Adrenal gland (tissue), 12 donors: ENCODE data around the gene CPA5. TPM values are rescaled to one million over a fixed set of nuclear protein-coding genes. Genes with fewer than 3 reads are reported as not detected.
"Not testable (repeated sequence)": the region's sequence is repeated elsewhere in the genome, so short reads cannot be mapped to it uniquely, and the experiment has no call there.

ENCODE experiments used
- DNase-seq, 7 donors: peaks; one replicate each; pipeline ENCODE4 v3.0.0-alpha.2; 2019 to 2020
- H3K27ac ChIP-seq, 5 donors: fragments of 200-600 bp; sonication (generic) in 4 of 5; 1 replicate in 3 of 5; 2 replicates in 2 of 5; pipeline versions ENCODE4 v1.5.1 to v1.8.0; 2016 to 2020; ENCODE audit warnings: mild to moderate bottlenecking in 1 of 5
- H3K27me3 ChIP-seq: fragments of 200-600 bp; 2 replicates; pipeline ENCODE4 v1.8.0; 2021
- H3K36me3 ChIP-seq, 2 donors: fragments of 200-600 bp; replicated peaks in 1 of 2; 1 replicate in 1 of 2; 2 replicates in 1 of 2; pipeline versions ENCODE4 v1.5.1 to v1.8.0; 2018 to 2022
- H3K4me1 ChIP-seq, 2 donors: fragments of 200-600 bp; replicated peaks in 1 of 2; 1 replicate in 1 of 2; 2 replicates in 1 of 2; pipeline versions ENCODE4 v1.5.1 to v1.8.0; 2018 to 2021
- H3K4me3 ChIP-seq, 4 donors: fragments of 200-600 bp; sonication (generic) in 3 of 4; one replicate each; pipeline ENCODE4 v1.5.1; 2016 to 2018
- H3K9me3 ChIP-seq, 3 donors: fragments of 200-600 bp; sonication (generic) in 1 of 3; replicated peaks in 1 of 3; 1 replicate in 2 of 3; 2 replicates in 1 of 3; pipeline versions ENCODE4 v1.5.1 to v1.8.0; 2016 to 2021
- CTCF ChIP-seq, 6 experiments: fragments of 450-650 bp in 4 of 6; fragments of 200-600 bp in 2 of 6; sonication (generic) in 1 of 6; IDR thresholded peaks; 1 replicate in 5 of 6; 2 replicates in 1 of 6; pipeline versions ENCODE4 v1.5.1 to v1.8.0; 2016 to 2021; ENCODE audit warnings: antibody characterized with exemption in 6 of 6, mild to moderate bottlenecking in 2 of 6, moderate library complexity in 1 of 6
- POLR2A ChIP-seq, 2 donors: fragments of 450-650 bp; IDR thresholded peaks; one replicate each; pipeline ENCODE4 v1.6.1; 2017; ENCODE audit warnings: antibody characterized with exemption in 2 of 2, mild to moderate bottlenecking in 2 of 2, moderate library complexity in 1 of 2
- WGBS, 4 donors: extraction: QIAGEN DNeasy Blood & Tissue Kit in 2 of 4; methylation state at CpG; one replicate each; pipeline versions ENCODE4 v1.1.5 to v1.1.7; 2013 to 2017; 5-methylcytosine and 5-hydroxymethylcytosine counted together
- intact Hi-C, 2 donors: fragments of 100-400 bp; cut with DNase I; formaldehyde crosslinking; loops; one replicate each; pipeline versions ENCODE4 v1.14.1 to v1.15.0; 2022 to 2023
- polyA plus RNA-seq, 3 donors: library from polyadenylated mRNA; stranded (reverse); fragments of 200-250 nt in 2 of 3; fragments of 350-450 nt in 1 of 3; fragmentation: Illumina TruSeq in 1 of 3; extraction: RNeasy Lipid Tissue Mini Kit (QIAGEN cat#74804) in 1 of 3; gene quantifications; one replicate each; pipeline ENCODE4 v1.2.3, GENCODE V29; 2013 to 2014
- total RNA-seq, 9 donors: library from RNA; depleted of rRNA in 4 of 9; stranded (reverse); fragments of >200 nt in 4 of 9; fragments of 120-200 nt in 1 of 9; fragmentation: NEBNext Ultra II Directional in 1 of 9; extraction: Animal tissue kit (Norgen Biotek cat#: 25700) in 1 of 9; gene quantifications; one replicate each; pipeline versions ENCODE4 v1.1.0 to v1.2.4, GENCODE V29; 2013 to 2023
- donor health status: healthy with polysubstance abuse.
- donor health status: Bipolar disorder and iron deficiency.
- donor health status: DM: yes; HTN: yes; CAD: no.
- donor health status: DM: no; HTN: no; CAD: no.
- donor health status: DM: no; HTN: no; CAD: no.
- donor health status: DM: yes; HTN: yes; CAD: no.

Gene CPA5
- total and polyA plus RNA-seq, 12 donors, result 0.24 to 0.65 (median 0.29) TPM; not detected in 8

GRCh38 chr7:130305433-130306042 is 39.1 kb upstream of the CPA5 start:
- 67 to 86% (median 84%) methylated on average over 16 to 21 of the region's 21 CpGs for WGBS, 4 donors
- Histone ChIP-seq H3K27me3 (no peaks in the 10 kb centered on the region), H3K4me1 (no peaks in the 10 kb centered on the region), H3K36me3 (no peaks in the 10 kb centered on the region), H3K4me3 (no peak overlapping the region), H3K9me3 (no peaks in the 10 kb centered on the region), H3K27ac (peak overlapping the region in 1 of 5 donors; percentile 19)
- DNase-seq, result peak in 1 of 7 donors; percentile 57
- TF ChIP-seq CTCF (IDR thresholded peaks at IDR 0.05) (no peak), POLR2A (IDR thresholded peaks at IDR 0.05) (no peak)
- intact Hi-C loops, result no loop called here

DNA sequence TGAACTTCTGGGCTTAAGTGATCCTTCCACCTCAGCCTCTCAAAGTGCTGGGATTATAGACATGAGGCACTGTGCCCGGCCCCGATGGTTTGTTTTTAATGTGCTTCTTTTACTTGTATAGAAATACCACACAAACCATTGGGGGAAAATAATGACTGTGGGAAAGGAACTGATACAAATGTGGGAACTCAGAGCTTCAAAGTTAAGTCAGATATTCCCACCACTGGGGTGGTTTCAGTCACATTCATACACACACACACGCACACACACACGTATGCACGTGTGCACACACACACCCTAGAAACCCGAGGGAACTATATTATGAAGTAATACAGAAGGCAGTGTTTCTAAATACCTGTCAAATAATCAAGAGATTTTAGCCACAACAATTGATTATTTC is 34.6 kb upstream of the CPA5 start:
- DNase-seq, result no peak
- no peaks in the 10 kb centered on the region for H3K27me3 ChIP-seq
- intact Hi-C loops, result no loop called here
- no peaks in the 10 kb centered on the region for H3K4me1 ChIP-seq
- TF ChIP-seq POLR2A (IDR thresholded peaks at IDR 0.05) (no peak), CTCF (IDR thresholded peaks at IDR 0.05) (no peak)
- H3K27ac ChIP-seq, result no peak overlapping the region
- 81 to 93% (median 87%) methylated on average over 6 of the region's 6 CpGs for WGBS, 4 donors
- no peak overlapping the region for H3K4me3 ChIP-seq
- H3K9me3 ChIP-seq, result no peaks in the 10 kb centered on the region
- no peaks in the 10 kb centered on the region for H3K36me3 ChIP-seq

DNA sequence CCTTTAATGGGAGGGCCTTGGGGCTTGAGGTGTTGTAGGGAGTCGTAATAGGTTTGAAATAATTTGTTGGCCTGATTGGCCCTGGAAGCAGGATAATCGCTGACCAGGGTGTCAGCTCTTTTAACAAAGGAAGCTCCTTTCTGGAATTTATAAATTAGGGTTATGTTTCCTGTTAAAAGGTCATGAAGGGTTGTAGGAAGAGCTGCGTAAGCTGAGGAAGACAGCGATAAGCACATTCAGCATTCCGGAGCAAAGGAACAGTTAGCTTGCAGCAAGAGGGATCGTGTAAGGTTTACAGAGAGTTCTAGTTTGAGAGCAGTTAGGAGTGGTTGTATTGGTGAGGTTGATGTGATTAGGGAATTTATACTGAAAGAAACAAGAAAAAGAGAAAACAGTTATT is 30.3 kb upstream of the CPA5 start:
- intact Hi-C loops, result no loop called here
- DNase-seq, result no peak
- Histone ChIP-seq H3K36me3 (no peaks in the 10 kb centered on the region), H3K27ac (no peak overlapping the region), H3K9me3 (no peaks in the 10 kb centered on the region), H3K4me1 (no peaks in the 10 kb centered on the region), H3K27me3 (no peaks in the 10 kb centered on the region), H3K4me3 (no peak overlapping the region)
- WGBS, 4 donors, result 72 to 88% (median 80%) methylated on average over 6 of the region's 6 CpGs
- TF ChIP-seq CTCF (IDR thresholded peaks at IDR 0.05), result no peak
- TF ChIP-seq POLR2A (IDR thresholded peaks at IDR 0.05), result no peak

DNA sequence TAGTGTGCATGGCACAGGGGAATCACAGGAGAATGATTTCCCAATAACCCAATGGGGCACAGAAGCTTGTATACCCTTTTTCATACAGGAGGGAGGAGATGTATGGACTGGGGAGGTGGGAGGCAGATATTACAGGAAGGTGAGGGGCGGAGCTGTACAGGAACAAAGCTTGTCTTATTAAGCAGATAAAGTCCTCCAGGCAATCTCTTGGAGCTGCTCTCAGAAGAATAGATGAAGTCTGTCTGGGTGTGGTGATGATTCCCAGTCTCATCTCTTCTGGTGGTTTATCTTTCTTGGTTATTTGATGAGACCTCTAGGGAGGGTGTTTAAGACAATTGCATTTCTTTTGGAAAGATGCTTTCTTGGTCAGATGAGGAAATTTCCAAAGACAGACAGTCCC is 25.1 kb upstream of the CPA5 start:
- intact Hi-C loops, result no loop called here
- DNase-seq, result no peak
- TF ChIP-seq CTCF (IDR thresholded peaks at IDR 0.05), result no peak
- no peak for TF ChIP-seq POLR2A (IDR thresholded peaks at IDR 0.05)
- H3K36me3 ChIP-seq, result no peaks in the 10 kb centered on the region
- no peaks in the 10 kb centered on the region for H3K27me3 ChIP-seq
- no peak overlapping the region for H3K4me3 ChIP-seq
- H3K4me1 ChIP-seq, result no peaks in the 10 kb centered on the region
- no peaks in the 10 kb centered on the region for H3K9me3 ChIP-seq
- H3K27ac ChIP-seq, result no peak overlapping the region
- WGBS, 4 donors, result 89 to 97% (median 90%) methylated on average over 1 of the region's 1 CpG

GRCh38 chr7:130321542-130322229 is 22.9 kb upstream of the CPA5 start:
- H3K27ac ChIP-seq, intact Hi-C loops, H3K4me3 ChIP-seq, H3K9me3 ChIP-seq, H3K36me3 ChIP-seq, H3K4me1 ChIP-seq, H3K27me3 ChIP-seq: not testable (repeated sequence)
- WGBS, 4 donors, result 87 to 99% (median 91%) methylated on average over 2 to 3 of the region's 3 CpGs
- DNase-seq, result peak in 3 of 7 donors; percentile 26 to 40 (median 31)
